A673 (cell line): ENCODE measurements around the gene C4B. TPM values are rescaled to one million over a fixed set of nuclear protein-coding genes. Genes with fewer than 3 reads are reported as not detected.
"Not testable (repeated sequence)": the region's sequence is repeated elsewhere in the genome, so short reads cannot be mapped to it uniquely, and the experiment has no call there.

Experiments
- BruUV-seq: library from RNA; stranded (reverse); fragments of 400-500 nt; replicated peaks from 2 replicates; lab custom pipeline; 2021; lab: Mats Ljungman, UMichigan
- CTCF ChIA-PET: fragments of 300-600 bp; sonication (Branson Sonifier 250); formaldehyde crosslinking; loops from one replicate; lab custom pipeline; 2022; ENCODE audit warnings: antibody characterized with exemption; lab: Charles Lee
- POLR2A ChIA-PET: fragments of 300-600 bp; sonication (Branson Sonifier 250); formaldehyde crosslinking; loops from one replicate; lab custom pipeline; 2022; ENCODE audit warnings: antibody characterized with exemption; ENCODE audit not compliant: low non-redundant PET; lab: Charles Lee
- DNase-seq: peaks from one replicate; pipeline ENCODE4 v3.0.0-alpha.2; 2015; ENCODE audit warnings: low spot score
- H3K27ac ChIP-seq: fragments of 200-600 bp; sonication (generic); 2 replicates; pipeline ENCODE4 v1.5.1; 2016; ENCODE audit warnings: mixed run types, low read depth, mild to moderate bottlenecking, mixed read lengths, antibody characterized with exemption, low read length; ENCODE audit not compliant: poor library complexity, severe bottlenecking
- H3K27me3 ChIP-seq: fragments of 200-600 bp; sonication (generic); replicated peaks from 2 replicates; pipeline ENCODE4 v1.6.1; 2017; ENCODE audit warnings: mixed run types, low read depth, mild to moderate bottlenecking, mixed read lengths, antibody characterized with exemption, low read length; ENCODE audit not compliant: insufficient read depth, poor library complexity
- H3K36me3 ChIP-seq: fragments of 200-600 bp; sonication (generic); 2 replicates; pipeline ENCODE4 v1.6.1; 2016; ENCODE audit warnings: mixed run types, mild to moderate bottlenecking, mixed read lengths, antibody characterized with exemption, low read length; ENCODE audit not compliant: insufficient read depth, poor library complexity, severe bottlenecking
- H3K4me1 ChIP-seq: fragments of 200-600 bp; sonication (generic); 2 replicates; pipeline ENCODE4 v1.6.1; 2017; ENCODE audit warnings: mixed run types, mild to moderate bottlenecking, mixed read lengths, antibody characterized with exemption, low read length; ENCODE audit not compliant: insufficient read depth, poor library complexity, severe bottlenecking
- H3K4me3 ChIP-seq: fragments of 200-600 bp; sonication (generic); 2 replicates; pipeline ENCODE4 v1.5.1; 2016; ENCODE audit warnings: low read depth, mixed run types, mild to moderate bottlenecking, mixed read lengths, low read length; ENCODE audit not compliant: poor library complexity, severe bottlenecking
- H3K9me3 ChIP-seq: fragments of 200-600 bp; sonication (generic); 2 replicates; pipeline ENCODE4 v1.6.1; 2016; ENCODE audit warnings: mixed run types, low read depth, mild to moderate bottlenecking, mixed read lengths, antibody characterized with exemption, low read length; ENCODE audit not compliant: poor library complexity, severe bottlenecking
- intact Hi-C: fragments of 100-400 bp; cut with micrococcal nuclease; formaldehyde crosslinking; loops from one replicate; pipeline ENCODE4 v1.10.0; 2022; ENCODE audit not compliant: unreplicated experiment
- total RNA-seq: library from RNA; stranded (reverse); gene quantifications from 2 replicates; pipeline ENCODE4 v1.2.3, GENCODE V29; 2021

C4B gene
- total RNA-seq, 1 experiment from 2014 or later: 2.2 TPM

- DNase-seq, intact Hi-C loops: not testable (repeated sequence)
Measured at GRCh38 chr6:32010856-32011530, 3.6 kb upstream of the C4B start.

GRCh38 chr6:32012941-32013617, 1.5 kb upstream of the C4B start:
- DNase-seq, H3K27me3 ChIP-seq, POLR2A ChIA-PET, H3K4me1 ChIP-seq, BruUV-seq, H3K27ac ChIP-seq, CTCF ChIA-PET, intact Hi-C loops, H3K9me3 ChIP-seq, H3K36me3 ChIP-seq, H3K4me3 ChIP-seq: not testable (repeated sequence)

More at GRCh38 chr6:32010856-32011530, 3.6 kb upstream of the C4B start:
- H3K4me3 ChIP-seq, CTCF ChIA-PET, H3K9me3 ChIP-seq, H3K27ac ChIP-seq, POLR2A ChIA-PET, H3K4me1 ChIP-seq, H3K27me3 ChIP-seq, H3K36me3 ChIP-seq, BruUV-seq: not testable (repeated sequence)

- DNase-seq, intact Hi-C loops, H3K36me3 ChIP-seq, POLR2A ChIA-PET, H3K4me3 ChIP-seq, BruUV-seq, H3K4me1 ChIP-seq, H3K27me3 ChIP-seq, CTCF ChIA-PET, H3K27ac ChIP-seq, H3K9me3 ChIP-seq: not testable (repeated sequence)
Measured at GRCh38 chr6:32013738-32014137, 857 bp upstream of the C4B start.

- H3K27me3 ChIP-seq, H3K9me3 ChIP-seq, DNase-seq, CTCF ChIA-PET, H3K4me3 ChIP-seq, H3K27ac ChIP-seq, H3K36me3 ChIP-seq, BruUV-seq, POLR2A ChIA-PET, intact Hi-C loops, H3K4me1 ChIP-seq: not testable (repeated sequence)
Measured at GRCh38 chr6:32022100-32022499, 7.5 kb downstream of the C4B start.

GRCh38 chr6:32028631-32029030, 14.0 kb downstream of the C4B start:
- H3K4me3 ChIP-seq, intact Hi-C loops, POLR2A ChIA-PET, BruUV-seq, H3K27ac ChIP-seq, CTCF ChIA-PET, H3K4me1 ChIP-seq, H3K27me3 ChIP-seq, H3K9me3 ChIP-seq, DNase-seq, H3K36me3 ChIP-seq: not testable (repeated sequence)

- H3K4me1 ChIP-seq, POLR2A ChIA-PET, H3K4me3 ChIP-seq, H3K27ac ChIP-seq, H3K9me3 ChIP-seq, H3K27me3 ChIP-seq, CTCF ChIA-PET, BruUV-seq, intact Hi-C loops, H3K36me3 ChIP-seq, DNase-seq: not testable (repeated sequence)
Measured at GRCh38 chr6:32029553-32029952, 15.0 kb downstream of the C4B start.

- H3K4me3 ChIP-seq, intact Hi-C loops, CTCF ChIA-PET, POLR2A ChIA-PET, H3K27ac ChIP-seq, H3K36me3 ChIP-seq, H3K4me1 ChIP-seq, BruUV-seq, DNase-seq, H3K9me3 ChIP-seq, H3K27me3 ChIP-seq: not testable (repeated sequence)
Measured at GRCh38 chr6:32035283-32036013, 20.9 kb downstream of the C4B start.
